GM12878 (cell line): Measurements from ENCODE around the gene ZNF776. TPM values are rescaled to one million over a fixed set of nuclear protein-coding genes. Genes with fewer than 3 reads are reported as not detected.

ENCODE experiments used
- ATAC-seq: fragments of 200-7000 bp; cut with Tn5 transposase; 3 replicates; pipeline ENCODE4 v1.9.1; 2020; ENCODE audit warnings: mild to moderate bottlenecking, moderate library complexity
- BruUV-seq: library from RNA; stranded (reverse); fragments of 400-500 nt; replicated peaks from 2 replicates; lab custom pipeline; 2021; lab: Mats Ljungman, UMichigan
- CTCF ChIA-PET: fragments of 300-600 bp; sonication (Branson Sonifier 250); formaldehyde crosslinking; extraction: SDS; loops from one replicate; lab custom pipeline; 2021; ENCODE audit warnings: inconsistent platforms; lab: Yijun Ruan, JAX
- POLR2A ChIA-PET: fragments of 350-600 bp; formaldehyde crosslinking; extraction: SDS; loops from one replicate; lab custom pipeline; 2021; ENCODE audit warnings: inconsistent platforms; lab: Charles Lee
- RAD21 ChIA-PET: fragments of 300-600 bp; sonication (Branson Sonifier 250); formaldehyde crosslinking; loops from one replicate; lab custom pipeline; 2023; ENCODE audit warnings: antibody characterized with exemption; ENCODE audit not compliant: unreplicated experiment; lab: Charles Lee
- SMC1A ChIA-PET: fragments of 300-600 bp; sonication (Branson Sonifier 250); formaldehyde crosslinking; loops from one replicate; lab custom pipeline; 2023; ENCODE audit not compliant: unreplicated experiment, uncharacterized antibody; lab: Charles Lee
- DNase-seq: peaks from one replicate; pipeline ENCODE4 v3.0.0-alpha.2; 2011; ENCODE audit warnings: low read depth, low spot score
- FAIRE-seq: peaks from 3 replicates; lab custom pipeline; 2011; peaks lifted over from hg19 to GRCh38; lab: Jason Lieb, UNC
- H2AFZ ChIP-seq: 2 replicates; pipeline ENCODE4 v1.6.0; 2011; ENCODE audit warnings: low read depth, low read length, control low read depth; ENCODE audit not compliant: control insufficient read depth
- H3K27ac ChIP-seq: 2 replicates; pipeline ENCODE4 v1.5.1; 2011; ENCODE audit warnings: control low read depth; ENCODE audit not compliant: control insufficient read depth, insufficient read depth
- H3K27me3 ChIP-seq, 2 experiments: replicated peaks in 1 of 2; 2 replicates each; pipeline versions ENCODE4 v1.6.0 to v1.6.1; 2011; ENCODE audit warnings: low read length in 1 of 2; ENCODE audit not compliant: control insufficient read depth in 2 of 2, insufficient read depth in 2 of 2
- H3K36me3 ChIP-seq, 2 experiments: 2 replicates each; pipeline ENCODE4 v1.5.1; 2011; ENCODE audit warnings: low read length in 1 of 2; ENCODE audit not compliant: control insufficient read depth in 2 of 2, insufficient read depth in 2 of 2
- H3K4me1 ChIP-seq: 2 replicates; pipeline ENCODE4 v1.6.1; 2011; ENCODE audit warnings: mild to moderate bottlenecking, low read length, moderate library complexity, mixed read lengths; ENCODE audit not compliant: control insufficient read depth, insufficient read depth
- H3K4me2 ChIP-seq: 2 replicates; pipeline ENCODE4 v1.6.0; 2011; ENCODE audit warnings: control low read depth; ENCODE audit not compliant: control insufficient read depth, insufficient read depth
- H3K4me3 ChIP-seq: fragments of 200-600 bp; sonication (generic); 2 replicates; pipeline ENCODE4 v1.5.1; 2016
- H3K79me2 ChIP-seq: 2 replicates; pipeline ENCODE4 v1.6.0; 2011; ENCODE audit warnings: low read length; ENCODE audit not compliant: control insufficient read depth, insufficient read depth
- H3K9ac ChIP-seq: 2 replicates; pipeline ENCODE4 v1.8.0; 2011; ENCODE audit warnings: low read length, control low read depth, mixed read lengths; ENCODE audit not compliant: control insufficient read depth, insufficient read depth
- H3K9me3 ChIP-seq: replicated peaks from 3 replicates; pipeline ENCODE4 v1.5.1; 2011; ENCODE audit warnings: mild to moderate bottlenecking, low read length; ENCODE audit not compliant: control insufficient read depth, insufficient read depth
- H4K20me1 ChIP-seq: 2 replicates; pipeline ENCODE4 v1.6.0; 2011; ENCODE audit not compliant: control insufficient read depth, insufficient read depth
- ATF7 ChIP-seq: fragments of 450-650 bp; IDR thresholded peaks from 2 replicates; pipeline ENCODE4 v1.6.1; 2016; ENCODE audit warnings: low read depth, mild to moderate bottlenecking
- BCLAF1 ChIP-seq: fragments of 450-650 bp; IDR thresholded peaks from 2 replicates; pipeline ENCODE4 v1.6.1; 2017; ENCODE audit warnings: antibody characterized with exemption, mild to moderate bottlenecking, moderate library complexity
- CBX5 ChIP-seq: sonication (generic); IDR thresholded peaks from 2 replicates; pipeline ENCODE4 v1.6.1; 2016; ENCODE audit warnings: low read depth, moderate library complexity, mild to moderate bottlenecking, inconsistent platforms
- CREB1 ChIP-seq: IDR thresholded peaks from 2 replicates; pipeline ENCODE4 v1.6.1; 2012; ENCODE audit warnings: low read depth, mild to moderate bottlenecking, inconsistent platforms
- CTCF ChIP-seq, 3 experiments: IDR thresholded peaks in 2 of 3; conservative IDR thresholded peaks in 1 of 3; 2 replicates each; pipeline ENCODE4 v1.5.1; 2011; ENCODE audit warnings: low read depth in 3 of 3, low read length in 3 of 3, mild to moderate bottlenecking in 3 of 3, control low read depth in 2 of 3, moderate library complexity in 2 of 3, inconsistent platforms in 1 of 3, mixed read lengths in 1 of 3; ENCODE audit not compliant: control insufficient read depth in 2 of 3, insufficient read depth in 1 of 3; ENCODE audit errors: extremely low read depth in 1 of 3
- DPF2 ChIP-seq: fragments of 450-650 bp; IDR thresholded peaks from 2 replicates; pipeline ENCODE4 v1.6.1; 2017; ENCODE audit warnings: mild to moderate bottlenecking
- ESRRA ChIP-seq: IDR thresholded peaks from 2 replicates; pipeline ENCODE4 v1.6.1; 2012; ENCODE audit warnings: mild to moderate bottlenecking, low read length, improper control_type of control experiment
- GATAD2B ChIP-seq: fragments of 450-650 bp; conservative IDR thresholded peaks from 2 replicates; pipeline ENCODE4 v1.6.1; 2017; ENCODE audit warnings: low read depth, mild to moderate bottlenecking, moderate library complexity
- MXI1 ChIP-seq: fragments of 150-350 bp; IDR thresholded peaks from 2 replicates; pipeline ENCODE4 v1.6.1; 2011; ENCODE audit warnings: low read depth, mild to moderate bottlenecking, inconsistent platforms, low read length, improper control_type of control experiment
- NR2C2 ChIP-seq: IDR thresholded peaks from 2 replicates; pipeline ENCODE4 v1.6.1; 2011; ENCODE audit warnings: borderline replicate concordance, low read depth; ENCODE audit not compliant: control insufficient read depth, insufficient read length
- PAX8 ChIP-seq: fragments of 450-650 bp; IDR thresholded peaks from 2 replicates; pipeline ENCODE4 v1.6.1; 2017; ENCODE audit warnings: mild to moderate bottlenecking, moderate library complexity
- RAD21 ChIP-seq: IDR thresholded peaks from 2 replicates; pipeline ENCODE4 v1.6.1; 2011; ENCODE audit warnings: mild to moderate bottlenecking, low read depth, low read length, moderate library complexity; ENCODE audit not compliant: insufficient read depth
- RUNX3 ChIP-seq: IDR thresholded peaks from 2 replicates; pipeline ENCODE4 v1.6.1; 2012; ENCODE audit warnings: low read length, inconsistent platforms
- SMC3 ChIP-seq: IDR thresholded peaks from 2 replicates; pipeline ENCODE4 v1.6.1; 2011; ENCODE audit warnings: low read length, improper control_type of control experiment, borderline replicate concordance
- SPI1 ChIP-seq: IDR thresholded peaks from 2 replicates; pipeline ENCODE4 v1.6.1; 2011; ENCODE audit warnings: low read depth, mild to moderate bottlenecking, low read length, moderate library complexity, borderline replicate concordance; ENCODE audit not compliant: insufficient read depth
- SREBF2 ChIP-seq: IDR thresholded peaks from 2 replicates; pipeline ENCODE4 v1.6.1; 2012; ENCODE audit warnings: mild to moderate bottlenecking, low read length
- YY1 ChIP-seq: IDR thresholded peaks from 2 replicates; pipeline ENCODE4 v1.6.1; 2011; ENCODE audit warnings: low read depth, mild to moderate bottlenecking, low read length
- WGBS: methylation state at CpG from one replicate; pipeline ENCODE4 v1.1.6; 2016; ENCODE audit warnings: low lambda C conversion rate; ENCODE audit not compliant: insufficient replicate concordance, insufficient coverage; ENCODE audit errors: missing lambda C conversion rate; 5-methylcytosine and 5-hydroxymethylcytosine counted together
- in situ Hi-C: fragments of 300-500 bp; cut with MboI; formaldehyde crosslinking; loops from 9 replicates; pipeline ENCODE4 v1.14.3; 2018; ENCODE audit warnings: mixed read lengths
- intact Hi-C: fragments of 100-400 bp; cut with micrococcal nuclease; formaldehyde crosslinking; loops from one replicate; pipeline ENCODE4 v1.14.2; 2022; ENCODE audit not compliant: unreplicated experiment
- polyA plus RNA-seq, 11 experiments: library from polyadenylated mRNA; depleted of rRNA in 4 of 11; unstranded in 6 of 11; stranded (reverse) in 5 of 11; fragments of >200 nt; fragmentation: Nextera tagmentation in 4 of 11; fragmentation: Illumina TruSeq in 1 of 11; extraction: Ambion mirVana in 4 of 11; extraction: Trizol in 1 of 11; gene quantifications; 1 replicate in 1 of 11; 2 replicates in 10 of 11; pipeline versions ENCODE4 v1.2.1 to v1.2.3, GENCODE V29; 2011 to 2016; ENCODE audit warnings: inconsistent platforms in 2 of 11, missing spikeins in 2 of 11, low read depth in 1 of 11
- total RNA-seq, 4 experiments: library from RNA; depleted of rRNA in 3 of 4; stranded (reverse); fragments of >200 nt in 3 of 4; fragmentation: Illumina TruSeq in 1 of 4; extraction: Trizol in 1 of 4; gene quantifications; 2 replicates each; pipeline versions ENCODE4 v1.2.1 to v1.2.3, GENCODE V29; 2013 to 2021
- TF ChIP-seq, protein P1 (sequence below): IDR thresholded peaks from 2 replicates; pipeline ENCODE4 v1.6.1; 2011; ENCODE audit warnings: low read depth, mild to moderate bottlenecking, low read length, moderate library complexity, borderline replicate concordance; ENCODE audit errors: extremely low read depth

The ZNF776 gene
- total and polyA plus RNA-seq, 10 of the 15 experiments (the other 5 are each of a cell fraction or from before 2014, with no cell fraction given): 1.9 to 16.3 (median 11.7) TPM

DNA sequence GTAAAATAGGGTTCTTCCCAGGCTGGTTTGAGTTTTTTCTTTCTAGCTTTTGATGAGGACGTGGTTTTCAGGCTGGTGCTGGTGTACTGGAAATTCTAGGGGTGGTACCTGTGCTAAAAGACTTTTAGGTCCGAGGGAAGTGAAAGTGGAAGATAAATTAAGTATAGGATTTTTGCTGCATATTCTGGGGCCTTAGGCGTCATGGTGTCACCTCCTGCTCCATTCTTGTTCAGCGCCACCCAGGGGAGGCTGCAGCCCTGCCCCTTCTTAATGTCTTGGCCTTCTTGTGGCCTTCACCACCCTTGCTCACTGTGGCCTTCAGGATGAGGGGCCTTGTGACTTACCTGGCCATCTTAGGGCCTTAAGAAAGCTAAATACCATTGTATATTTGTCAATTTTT lies 55.7 kb downstream of the ZNF776 start:
- WGBS: 6% methylated on average over 4 of the region's 4 CpGs

More for the DNA sequence above, 55.7 kb downstream of the ZNF776 start:
- POLR2A ChIA-PET: interaction anchor here (0.6 kb wide), 1 partner anchor 28 kb away, joined by 4 read pairs; no protein-coding TSS in a partner anchor
- SMC1A ChIA-PET: interaction anchor here (0.9 to 1.2 kb wide), 2 partner anchors 17 to 55 kb away, joined by 3 to 5 read pairs; no protein-coding TSS in a partner anchor
- H4K20me1 ChIP-seq: no peaks in the 10 kb centered on the region
- DNase-seq (no peak), FAIRE-seq (peak; percentile 41), ATAC-seq (peak; percentile 91)
- H3K36me3 ChIP-seq: peaks cover 0 to 2% of the 10 kb centered on the region in 2 experiments; a peak in 1 of 4 replicates
- H3K9me3 ChIP-seq: no peaks in the 10 kb centered on the region
- H3K27me3 ChIP-seq: no peaks in the 10 kb centered on the region
- peaks cover 5% of the 10 kb centered on the region for H3K4me1 ChIP-seq
- peak overlapping the region; percentile 3; the same call in 1 of the 2 replicates for H2AFZ ChIP-seq
- in situ Hi-C loops: loop anchor here (25.0 kb wide), 1 partner anchor 1665 kb away; the partner anchor contains the start of gene ZNF444
- H3K27ac ChIP-seq: peak overlapping the region; percentile 40
- H3K9ac ChIP-seq: no peak overlapping the region
- CTCF ChIA-PET: interaction anchor here (0.8 to 1.6 kb wide), 4 partner anchors 12 to 701 kb away, joined by 3 to 8 read pairs (median 3); partner anchors contain the start of gene ZNF552
- no peak overlapping the region; the same call in 1 of the 2 replicates for H3K4me2 ChIP-seq
- intact Hi-C loops: no loop called here
- H3K4me3 ChIP-seq: no peak overlapping the region
- no peaks in the 10 kb centered on the region; the same call in 1 of the 2 replicates for H3K79me2 ChIP-seq
- no TSS peak for BruUV-seq
- no peak for TF ChIP-seq GATAD2B
- TF ChIP-seq BCLAF1: no peak
- TF ChIP-seq, protein P1, sequence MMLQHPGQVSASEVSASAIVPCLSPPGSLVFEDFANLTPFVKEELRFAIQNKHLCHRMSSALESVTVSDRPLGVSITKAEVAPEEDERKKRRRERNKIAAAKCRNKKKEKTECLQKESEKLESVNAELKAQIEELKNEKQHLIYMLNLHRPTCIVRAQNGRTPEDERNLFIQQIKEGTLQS: no peak
- TF ChIP-seq SREBF2: no peak
- TF ChIP-seq ATF7: peak; percentile 18; the same call in 1 of the 2 replicates
- TF ChIP-seq RUNX3: peak; percentile 29; the same call in 1 of the 2 replicates
- no peak for TF ChIP-seq NR2C2
- no peak for TF ChIP-seq DPF2
- no peak for TF ChIP-seq ESRRA
- TF ChIP-seq PAX8: no peak
- 0 out of 2 replicates have a peak, but pooled peaks have one; percentile 18 for TF ChIP-seq CREB1
- peak; percentile 71; the same call in 1 of the 2 replicates for TF ChIP-seq YY1
- peak; percentile 66 for TF ChIP-seq SPI1
- TF ChIP-seq RAD21: 0 out of 2 replicates have a peak, but pooled peaks have one; percentile 14
- TF ChIP-seq CTCF (IDR thresholded peaks at IDR 0.05 in 2 of 3, conservative IDR thresholded peaks at IDR 0.05 in 1 of 3; ENCODE audit: control insufficient read depth in 2 of 3, extremely low read depth in 1 of 3, insufficient read depth in 1 of 3, low read depth in 3 of 3, low read length in 3 of 3): peak; percentile 31 to 38 (median 34); a peak in 5 of 6 replicates
- peak; percentile 37; the same call in 1 of the 2 replicates for TF ChIP-seq SMC3
- peak; percentile 31; the same call in 1 of the 2 replicates for TF ChIP-seq MXI1
- no peak for TF ChIP-seq CBX5
- TF ChIP-seq, all 136 proteins: peak for 9
- RAD21 ChIA-PET: no interaction called here
